CD4-positive, alpha-beta T cell treated with Interleukin-15 for 1 hour (primary cell): ENCODE data around the gene HEATR9.

Experiments
- DNase-seq: peaks from one replicate; pipeline ENCODE4 v3.0.0-alpha.2; 2020

The HEATR9 gene

DNA sequence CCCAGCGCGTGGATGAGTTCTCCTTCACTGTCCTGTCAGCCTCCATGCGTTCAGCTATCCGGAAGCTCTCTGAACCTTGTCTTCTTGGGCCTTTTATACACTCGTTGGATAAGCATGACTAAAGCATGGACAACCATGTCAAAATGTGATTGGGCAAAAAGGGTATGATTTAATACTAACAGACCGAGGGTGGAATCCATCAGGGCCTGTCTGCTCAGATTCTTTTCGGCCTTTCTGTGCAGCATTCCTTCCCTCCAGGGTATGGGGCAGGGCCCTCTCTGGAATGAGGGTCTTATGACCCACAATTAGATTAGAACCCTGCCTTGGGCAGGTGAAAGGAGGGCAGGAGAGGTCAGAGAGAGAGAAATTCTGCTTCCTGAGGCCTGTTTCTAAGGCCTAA, 25.5 kb upstream of the HEATR9 start:
- DNase-seq: no peak

DNA sequence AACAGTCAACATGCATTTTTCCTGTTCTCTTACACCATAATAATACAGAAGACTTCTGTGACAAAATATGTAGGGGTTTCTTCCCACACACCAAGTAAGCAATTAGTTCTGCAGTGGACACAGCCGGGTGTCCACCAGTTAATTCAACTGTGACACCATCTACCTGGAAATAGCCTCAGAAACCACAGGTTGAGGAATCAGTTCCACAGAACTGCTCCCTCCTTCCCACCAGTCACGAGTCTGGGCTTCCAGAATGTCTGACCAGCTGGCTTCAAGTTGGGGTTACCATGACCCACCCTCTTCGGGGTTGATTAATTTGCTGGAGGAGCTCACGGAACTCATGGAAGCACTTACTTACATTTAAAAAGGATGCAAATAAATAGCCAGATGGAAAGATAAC, 25.1 kb upstream of the HEATR9 start:
- DNase-seq: no peak

DNA sequence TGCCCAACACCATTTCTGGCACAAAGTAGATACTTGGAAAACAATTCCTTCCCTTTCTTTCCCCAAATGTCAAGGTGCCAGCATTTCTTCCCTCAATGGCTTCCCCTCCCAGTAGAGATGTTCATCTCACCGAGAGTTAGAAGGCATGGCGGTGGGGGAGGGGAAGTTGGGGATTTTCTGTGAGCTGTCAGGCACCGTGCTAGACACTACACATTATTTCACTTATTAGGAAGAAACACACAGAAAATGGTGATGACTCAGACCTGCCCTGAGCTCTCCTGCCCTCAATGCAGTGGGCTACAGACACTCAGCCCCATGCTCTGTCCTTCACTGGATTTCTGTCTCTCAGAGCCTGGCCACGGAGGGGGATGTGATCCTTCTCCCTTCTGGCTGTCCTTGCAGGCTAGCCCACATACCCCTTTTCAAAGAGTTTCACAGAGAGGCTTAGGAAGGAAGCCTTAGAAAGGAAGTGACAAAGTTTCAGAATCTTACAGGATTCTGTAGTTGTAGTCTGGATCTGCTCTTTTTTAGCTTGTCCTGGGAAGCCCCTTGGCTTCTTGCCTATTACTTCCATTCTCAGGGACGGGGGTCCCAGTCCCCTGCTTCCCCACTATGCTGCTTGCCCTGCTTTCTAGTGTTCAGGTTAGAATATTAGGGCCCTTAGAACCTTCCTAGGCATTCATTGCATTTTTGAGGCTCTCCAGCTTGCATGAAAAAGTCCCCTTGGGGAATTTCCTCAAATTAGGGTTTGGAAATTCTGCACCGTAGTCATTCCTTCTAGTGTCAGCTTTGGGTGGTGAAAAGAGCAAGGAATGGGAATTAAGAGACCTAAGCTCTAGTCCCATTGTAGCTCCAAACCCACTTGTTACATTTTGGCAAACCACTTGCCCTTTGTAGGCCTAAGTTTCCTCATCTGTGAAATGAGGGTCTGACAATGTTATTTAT, 23.7 kb upstream of the HEATR9 start:
- peak; percentile 60 for DNase-seq

DNA sequence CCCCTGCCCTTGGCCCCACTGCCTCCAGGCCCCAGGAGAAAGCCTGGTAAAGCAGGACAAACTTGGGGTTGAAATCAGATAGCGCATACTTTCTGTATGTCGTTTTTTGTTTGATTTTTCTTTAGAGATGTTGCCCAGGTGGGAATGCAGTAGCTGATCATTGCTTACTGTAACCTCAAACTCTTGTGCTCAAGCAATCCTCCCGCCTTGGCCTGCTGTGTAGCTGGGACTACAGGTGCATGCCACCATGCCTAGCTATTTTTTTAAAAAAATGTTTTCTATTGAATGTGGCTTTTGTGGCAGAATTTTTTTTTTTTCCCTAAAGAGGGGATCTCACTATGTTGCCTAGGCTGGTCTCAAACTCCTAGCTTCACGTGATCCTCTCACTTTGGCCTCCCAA, 22.6 kb upstream of the HEATR9 start:
- no peak for DNase-seq

DNA sequence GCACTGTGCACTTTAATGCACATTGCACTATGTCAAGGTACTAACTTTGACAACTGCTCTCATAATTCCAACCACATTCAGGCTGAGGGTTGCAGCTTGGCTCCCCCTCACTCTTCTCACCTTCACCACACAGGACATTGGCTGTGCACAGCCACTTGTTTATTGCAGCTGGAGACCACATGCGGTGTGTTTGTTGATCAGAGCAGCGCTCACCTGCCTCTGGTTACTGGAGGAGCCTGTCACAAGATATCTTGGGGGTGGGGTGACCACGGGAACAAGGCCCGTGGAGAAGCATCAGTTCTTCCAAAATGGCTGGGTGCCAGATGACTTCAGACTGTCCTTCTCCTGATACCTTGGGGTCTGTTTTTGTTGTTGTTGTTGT, 22.1 kb upstream of the HEATR9 start:
- peak; percentile 67 for DNase-seq

DNA sequence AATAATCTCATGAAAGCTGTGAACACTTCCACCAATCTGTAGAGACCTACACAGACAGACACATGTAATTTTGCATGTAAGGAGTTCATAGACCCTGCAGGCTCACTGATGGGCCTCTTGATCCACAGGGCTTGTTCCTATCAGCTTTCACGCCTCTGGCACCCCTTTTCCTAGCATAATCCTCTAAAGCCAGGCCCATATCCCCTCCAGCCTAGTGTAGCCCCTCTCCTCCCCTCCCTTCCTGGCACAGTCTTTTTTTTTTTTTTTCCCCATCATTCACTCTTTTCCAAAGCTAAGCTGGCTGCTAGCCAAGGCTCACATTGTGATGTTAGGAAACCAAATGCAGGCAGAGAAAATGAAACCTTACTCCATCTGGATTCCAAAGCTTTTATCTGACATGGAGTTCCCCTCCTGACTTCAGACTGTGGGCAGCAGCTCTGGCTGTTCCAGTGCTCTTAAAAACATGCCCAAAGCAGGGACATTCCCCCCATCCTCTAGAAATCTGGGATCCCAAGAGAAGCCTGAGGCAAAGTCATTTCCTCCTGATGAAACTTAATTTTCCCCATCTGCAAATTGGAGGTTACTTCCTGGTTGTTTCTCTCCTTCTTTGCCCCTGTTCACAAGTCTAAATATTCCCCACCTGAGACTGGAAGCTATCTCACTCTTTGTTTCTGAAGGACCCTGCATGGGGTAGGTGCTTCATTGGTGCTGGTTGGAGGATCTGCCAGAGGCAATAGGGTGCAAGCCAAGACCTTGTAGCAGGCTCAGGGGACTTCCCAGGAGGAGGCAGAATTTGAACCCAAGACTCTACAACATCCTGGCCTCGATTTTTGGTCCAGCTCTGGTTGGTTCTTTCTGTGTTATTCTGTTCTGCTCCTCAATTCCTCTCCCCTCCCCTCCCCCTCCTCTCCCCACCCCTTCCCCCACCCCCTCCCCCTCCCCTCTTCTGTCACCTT, 21.4 kb upstream of the HEATR9 start:
- no peak for DNase-seq

DNA sequence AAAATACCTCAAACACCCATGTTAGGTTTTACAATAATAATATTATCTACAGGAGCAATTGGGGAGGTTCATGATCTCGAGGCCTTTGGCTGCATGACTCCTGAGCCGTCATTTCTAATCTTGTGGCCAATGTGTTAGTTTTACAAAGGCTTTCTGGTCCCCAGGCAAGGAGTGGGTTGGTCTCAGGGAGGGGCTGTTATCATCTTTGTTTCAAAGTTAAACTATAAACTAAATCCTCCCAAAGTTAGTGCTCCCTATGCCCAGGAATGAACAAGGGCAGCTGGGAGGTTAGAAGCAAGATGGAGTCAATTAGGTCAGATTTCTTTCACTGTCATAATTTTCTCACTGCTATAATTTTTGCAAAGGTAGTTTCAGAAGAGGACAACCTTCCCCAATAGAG, 20.6 kb upstream of the HEATR9 start:
- no peak for DNase-seq

DNA sequence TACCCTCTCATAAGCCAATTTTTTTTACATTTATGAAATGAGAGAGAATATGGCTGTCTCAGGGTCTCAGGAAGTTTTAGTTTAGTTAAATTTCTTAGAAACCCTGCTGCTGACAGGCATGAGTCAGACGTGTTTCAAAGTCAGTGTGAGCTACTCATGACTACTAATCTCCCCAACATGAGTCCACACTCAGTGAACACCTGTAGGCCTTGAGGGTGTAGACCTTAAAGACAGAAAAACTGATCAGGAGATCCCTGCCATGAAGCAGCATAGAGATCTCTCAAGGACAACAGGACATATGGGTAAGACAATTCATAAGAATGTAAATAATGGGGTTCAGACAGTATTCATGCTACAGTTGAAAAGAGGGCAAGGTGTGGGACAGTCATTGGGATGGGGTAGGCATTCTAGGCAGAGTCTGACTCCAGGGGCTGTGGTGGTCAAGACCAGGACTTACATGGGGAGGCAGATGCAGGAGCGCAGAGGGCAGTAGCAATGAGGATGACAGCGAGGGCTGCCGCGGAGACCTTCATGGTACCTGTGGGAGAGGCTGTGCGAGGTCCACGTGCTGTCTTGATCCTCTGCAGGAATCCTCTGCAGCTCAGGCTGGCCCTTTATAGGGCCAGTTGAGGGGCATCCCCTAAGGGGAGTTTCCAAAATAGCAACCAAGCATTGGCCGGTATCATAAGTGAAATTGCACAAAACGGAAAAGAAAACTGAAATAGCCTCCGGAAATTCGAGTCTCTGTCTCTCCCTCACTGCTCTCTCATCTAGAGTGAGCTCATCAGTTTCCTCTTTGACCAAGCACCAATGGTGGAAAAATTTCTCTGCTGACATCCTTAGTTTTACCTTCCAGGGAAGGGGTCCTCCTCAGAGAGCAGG, 11.3 kb upstream of the HEATR9 start, which contains the start of gene CCL5:
TSS of gene CCL5 (minus strand) at position 588 of the 882 bp plus-strand sequence.
- DNase-seq: peak; percentile 84

DNA sequence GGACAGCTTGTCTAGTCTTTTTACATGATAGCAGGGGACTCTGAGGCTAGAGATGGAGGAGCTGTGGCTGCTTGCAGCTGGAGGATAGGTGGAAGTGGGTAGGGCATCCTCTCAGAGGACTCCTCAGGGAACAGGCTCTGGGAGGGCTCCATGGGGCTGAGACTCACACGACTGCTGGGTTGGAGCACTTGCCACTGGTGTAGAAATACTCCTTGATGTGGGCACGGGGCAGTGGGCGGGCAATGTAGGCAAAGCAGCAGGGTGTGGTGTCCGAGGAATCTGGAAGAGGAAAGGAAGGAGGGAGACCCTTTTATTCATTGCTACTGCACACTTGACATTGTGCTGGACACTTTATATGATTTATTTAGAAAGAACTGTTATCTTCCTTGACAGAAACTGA, 9.7 kb upstream of the HEATR9 start:
- DNase-seq: no peak

DNA sequence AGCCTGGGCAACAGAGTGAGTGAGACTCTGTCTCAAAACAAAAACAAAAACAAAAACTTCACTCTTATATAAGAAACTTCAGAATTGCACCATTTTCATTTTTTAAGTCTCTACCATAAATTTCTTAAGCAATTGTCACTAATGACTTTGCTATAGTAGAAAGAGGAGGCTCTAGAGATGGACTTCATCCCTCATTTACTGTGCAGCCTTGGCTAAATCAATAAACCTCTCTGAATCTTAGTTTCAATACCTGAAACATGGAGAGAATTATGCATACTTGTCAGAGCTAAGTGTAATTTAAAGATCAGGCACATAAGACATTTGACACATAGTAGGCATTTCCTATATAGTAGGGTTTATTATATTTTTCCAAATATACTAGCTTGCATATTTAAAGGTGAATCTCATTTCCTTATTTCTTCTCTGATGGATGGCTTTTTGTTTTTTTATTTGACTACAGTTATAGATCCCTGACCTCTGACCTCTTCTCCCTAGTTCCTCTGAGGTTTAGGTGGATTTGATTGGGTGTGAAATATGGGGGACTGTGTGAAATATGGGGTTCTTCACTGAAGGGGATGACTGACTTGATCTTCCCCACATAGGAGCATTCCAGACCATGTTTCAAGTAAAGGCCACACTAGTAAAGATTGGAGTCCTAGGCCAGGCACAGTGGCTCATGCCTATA, 8.8 kb upstream of the HEATR9 start:
- DNase-seq: no peak

DNA sequence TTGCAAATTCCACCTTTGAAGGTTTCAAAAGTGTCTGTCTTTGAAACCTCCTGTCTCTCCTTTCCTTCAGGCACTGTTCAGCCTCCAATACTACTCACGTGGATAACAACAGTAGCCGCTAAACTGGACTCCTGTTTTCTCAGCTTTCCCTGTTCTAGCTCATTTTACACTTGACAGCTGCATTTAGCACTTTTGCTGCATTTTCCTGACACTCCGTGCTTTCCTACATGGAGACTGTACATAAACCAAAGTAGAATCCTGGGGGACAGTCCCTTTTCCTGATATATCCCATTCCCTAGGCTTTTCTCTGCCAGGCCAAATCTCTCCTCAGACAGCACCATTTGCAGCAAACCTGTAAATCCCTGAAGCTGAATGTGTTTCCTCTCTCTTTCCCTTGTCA, 7.8 kb upstream of the HEATR9 start:
- DNase-seq: no peak

DNA sequence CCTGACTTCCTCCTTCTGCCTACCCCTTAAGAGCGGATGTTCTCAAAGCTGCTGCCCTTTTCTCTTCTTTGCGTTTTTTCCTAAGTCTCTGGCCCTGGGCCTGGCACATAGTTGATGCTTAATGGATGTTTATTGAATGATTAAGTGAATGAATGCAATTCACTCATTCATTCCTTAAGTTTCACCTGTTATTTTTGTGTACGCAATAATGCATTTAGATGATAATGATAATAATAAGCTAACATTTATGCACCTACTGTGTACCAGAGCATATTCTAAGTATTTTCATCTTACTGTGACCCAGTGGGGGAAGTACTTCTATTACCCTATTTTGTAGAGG, 7.1 kb upstream of the HEATR9 start:
- DNase-seq: no peak

DNA sequence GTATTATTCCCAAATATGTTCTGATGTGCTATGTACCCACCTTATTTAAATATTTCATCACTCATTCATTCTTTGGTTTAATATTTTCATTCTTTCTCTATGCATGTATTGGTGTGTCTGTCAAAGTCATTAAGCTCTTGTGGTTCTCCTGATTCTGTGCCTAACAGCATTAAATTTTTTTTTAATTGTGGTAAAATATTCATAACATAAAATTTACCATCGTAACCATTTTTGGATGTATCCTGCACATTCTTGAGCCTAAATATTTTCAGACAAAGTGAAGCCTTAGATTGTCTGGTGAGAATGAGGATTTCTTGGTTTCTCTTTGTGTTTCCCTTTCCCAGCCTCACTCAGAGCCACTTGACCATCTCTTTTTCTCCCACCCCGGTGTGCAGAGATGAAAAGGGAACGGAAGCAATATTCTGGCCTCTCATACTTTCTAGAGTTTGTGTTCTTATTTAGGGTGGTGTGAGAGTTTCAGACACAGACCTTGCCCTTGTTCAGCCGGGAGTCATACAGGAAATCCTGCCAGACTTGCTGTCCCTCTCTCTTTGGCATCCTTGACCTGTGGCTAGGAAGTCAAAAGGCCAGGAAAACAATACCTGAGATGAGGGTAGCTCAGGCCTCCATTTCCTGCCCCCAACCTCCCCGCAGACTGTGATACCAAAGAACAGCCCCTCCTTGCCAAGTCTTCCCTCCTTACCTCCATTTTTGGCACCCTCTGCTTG, 6.5 kb upstream of the HEATR9 start:
- DNase-seq: no peak

DNA sequence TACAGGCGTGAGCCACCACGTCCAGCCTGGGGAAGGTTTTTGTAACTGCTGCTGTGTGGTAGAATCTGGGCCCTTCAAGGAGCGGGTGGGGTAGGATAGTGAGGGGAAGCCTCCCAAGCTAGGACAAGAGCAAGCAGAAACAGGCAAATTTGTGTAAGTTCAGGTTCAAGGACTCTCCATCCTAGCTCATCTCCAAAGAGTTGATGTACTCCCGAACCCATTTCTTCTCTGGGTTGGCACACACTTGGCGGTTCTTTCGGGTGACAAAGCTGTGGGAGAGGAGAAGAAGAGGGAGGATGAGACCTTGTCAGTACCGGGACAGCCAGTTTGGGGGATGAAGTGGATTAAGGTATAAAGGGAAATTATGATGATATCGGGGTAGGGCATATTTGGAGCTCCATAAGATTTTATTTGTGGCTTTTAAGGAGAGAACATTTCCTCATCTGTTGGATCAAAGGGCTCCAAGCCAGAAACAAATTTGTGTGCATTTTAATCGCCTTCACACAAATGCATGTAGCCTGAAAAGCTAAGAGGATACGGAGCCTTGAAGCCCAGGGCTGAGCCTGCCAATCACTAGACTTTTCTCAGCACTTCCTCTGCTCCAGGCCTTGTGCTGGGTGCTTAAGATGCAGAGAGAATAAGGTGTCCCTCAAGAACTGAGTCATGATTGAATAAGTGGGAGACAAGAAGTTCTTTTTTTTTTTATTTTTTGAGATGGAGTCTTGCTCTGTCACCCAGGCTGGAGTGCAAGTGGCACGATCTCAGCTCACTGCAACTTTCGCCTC, 3.7 kb upstream of the HEATR9 start:
- no peak for DNase-seq

DNA sequence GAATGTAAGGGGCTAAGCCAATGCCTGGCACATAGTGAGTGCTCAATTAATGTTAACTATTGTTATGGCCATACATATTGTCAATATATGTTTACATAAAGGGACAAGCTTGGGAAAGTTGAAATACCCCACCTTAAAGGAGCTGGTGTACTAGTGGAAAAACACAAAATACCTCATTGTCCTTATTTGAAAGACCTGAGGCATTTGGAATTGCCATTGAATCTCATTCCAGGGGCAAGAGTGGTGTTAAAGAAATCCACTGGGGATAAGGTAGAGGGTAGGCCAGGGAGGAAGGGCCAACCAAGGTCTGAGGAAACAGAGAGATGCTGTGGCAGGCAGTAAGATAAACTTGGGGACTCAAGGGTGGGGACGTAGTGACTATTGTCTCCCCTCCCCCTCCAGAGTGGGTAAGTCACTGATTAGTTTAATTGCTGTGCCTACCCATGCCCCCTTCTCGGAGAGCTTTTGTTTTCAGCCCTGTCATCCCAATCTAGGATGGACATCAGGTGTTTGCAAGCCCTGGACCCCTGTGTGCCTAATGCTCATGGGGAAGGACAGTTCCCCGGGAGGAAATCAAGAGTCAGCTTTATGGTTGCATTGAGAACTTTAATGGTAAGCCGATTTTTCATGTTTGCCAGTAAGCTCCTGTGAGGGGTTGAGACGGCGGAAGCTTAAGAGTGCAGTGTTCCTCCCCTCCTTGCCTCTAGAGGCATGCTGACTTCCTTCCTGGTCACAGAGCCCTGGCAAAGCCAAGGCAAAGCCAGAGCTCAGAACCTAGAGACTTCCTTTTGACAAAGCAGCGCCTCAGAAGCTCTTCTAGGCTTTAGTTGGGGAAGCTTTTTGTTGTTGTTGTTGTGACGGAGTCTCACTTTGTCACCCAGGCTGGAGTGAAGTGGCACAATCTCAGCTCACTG, 2.5 kb upstream of the HEATR9 start:
- DNase-seq: peak; percentile 40

DNA sequence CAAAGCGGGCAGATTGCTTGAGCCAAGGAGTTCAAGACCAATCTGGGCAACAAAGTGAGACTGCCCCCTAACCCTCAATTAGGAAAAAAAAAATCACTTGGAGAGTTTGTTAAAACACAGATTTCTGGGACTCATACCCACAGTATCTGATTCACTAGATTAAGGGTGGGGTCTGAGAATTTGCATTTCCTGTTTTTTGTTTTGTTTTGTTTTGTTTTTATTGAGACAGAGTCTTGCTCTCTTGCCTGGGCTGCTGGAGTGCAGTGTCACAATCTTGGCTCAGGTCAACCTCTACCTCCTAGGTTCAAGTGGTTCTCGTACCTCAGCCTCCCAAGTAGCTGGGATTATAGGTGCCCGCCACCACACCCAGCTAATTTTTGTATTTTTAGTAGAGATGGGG, 1.1 kb downstream of the HEATR9 start:
- DNase-seq: no peak

DNA sequence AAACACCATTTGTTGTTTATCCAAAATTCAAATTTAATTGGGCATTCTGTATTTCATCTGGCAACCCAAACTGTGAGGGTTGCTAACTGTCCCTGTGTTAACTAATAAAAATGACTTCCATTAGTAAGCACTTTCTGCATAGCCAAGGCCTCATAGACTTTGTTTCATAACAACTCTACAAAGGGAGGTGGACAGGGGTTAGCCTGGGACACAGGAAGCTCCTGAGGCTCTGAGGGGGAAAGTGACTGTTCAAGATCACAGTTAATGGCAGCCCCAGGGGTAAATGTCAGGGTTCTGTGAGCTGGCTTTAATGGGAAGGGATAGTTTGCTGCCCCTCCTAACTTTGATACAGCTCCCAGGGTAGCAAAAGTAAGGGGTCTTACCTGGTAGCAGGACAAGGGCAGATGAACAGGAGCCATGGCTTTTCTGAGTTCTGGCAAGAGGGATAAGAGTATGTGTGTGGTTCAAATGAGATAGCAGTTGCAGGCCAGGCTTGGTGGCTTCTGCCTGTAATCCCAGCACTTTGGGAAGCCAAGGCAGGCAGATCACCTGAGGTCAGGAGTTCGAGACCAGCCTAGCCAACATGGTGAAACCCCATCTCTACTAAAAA, 2.2 kb downstream of the HEATR9 start:
- no peak for DNase-seq

DNA sequence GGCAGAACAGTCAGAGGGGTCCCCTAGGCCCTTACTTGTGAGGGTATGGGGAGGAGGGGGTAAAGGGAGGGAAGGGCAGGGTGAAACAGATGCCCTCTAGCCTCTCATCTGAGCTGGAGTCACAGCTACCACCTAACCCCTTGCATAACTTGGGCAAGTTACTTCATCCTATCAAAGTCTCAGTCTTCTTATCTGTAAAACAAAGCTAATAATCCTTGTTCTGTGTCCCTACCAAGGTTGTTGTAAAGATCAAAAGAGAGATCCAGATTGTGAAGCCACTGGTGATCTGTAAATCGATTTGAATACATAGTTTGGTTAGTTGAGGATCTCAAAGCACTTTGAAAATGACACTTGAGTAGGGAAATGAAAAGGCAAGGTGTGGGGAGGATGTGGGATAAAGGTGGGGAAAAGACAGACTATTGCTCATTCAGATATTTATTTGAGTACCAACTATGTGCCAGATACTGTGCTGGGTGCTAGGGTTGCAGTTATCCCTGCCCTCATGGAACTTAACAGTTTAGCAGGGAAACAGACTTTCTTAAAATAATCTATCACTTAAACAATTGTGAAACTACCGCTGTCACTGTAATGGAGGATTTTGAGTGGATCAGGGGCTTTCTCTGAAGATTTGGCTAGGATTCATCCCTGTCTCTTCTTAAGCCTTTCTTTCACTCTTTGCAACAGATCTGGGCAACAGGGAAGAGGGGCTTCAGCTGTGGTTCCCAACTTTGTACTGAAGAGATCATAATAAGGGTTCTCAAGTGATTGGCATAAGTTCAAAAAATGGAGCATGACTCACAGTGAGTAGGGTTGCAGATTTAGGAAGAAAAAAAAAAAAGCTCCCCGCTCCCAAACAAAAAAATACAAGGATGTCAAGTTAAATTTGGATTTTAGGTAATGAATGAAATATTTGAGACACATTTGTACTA, 3.0 kb downstream of the HEATR9 start:
- DNase-seq: no peak
